GM18870 (cell line): ENCODE data around the gene CACNA1G.

Source experiments
- ATAC-seq: cut with Tn5 transposase; IDR thresholded peaks from one replicate; pipeline ENCODE4 v1.9.1; 2021; ENCODE audit warnings: moderate library complexity; ENCODE audit not compliant: unreplicated experiment

CACNA1G gene

DNA sequence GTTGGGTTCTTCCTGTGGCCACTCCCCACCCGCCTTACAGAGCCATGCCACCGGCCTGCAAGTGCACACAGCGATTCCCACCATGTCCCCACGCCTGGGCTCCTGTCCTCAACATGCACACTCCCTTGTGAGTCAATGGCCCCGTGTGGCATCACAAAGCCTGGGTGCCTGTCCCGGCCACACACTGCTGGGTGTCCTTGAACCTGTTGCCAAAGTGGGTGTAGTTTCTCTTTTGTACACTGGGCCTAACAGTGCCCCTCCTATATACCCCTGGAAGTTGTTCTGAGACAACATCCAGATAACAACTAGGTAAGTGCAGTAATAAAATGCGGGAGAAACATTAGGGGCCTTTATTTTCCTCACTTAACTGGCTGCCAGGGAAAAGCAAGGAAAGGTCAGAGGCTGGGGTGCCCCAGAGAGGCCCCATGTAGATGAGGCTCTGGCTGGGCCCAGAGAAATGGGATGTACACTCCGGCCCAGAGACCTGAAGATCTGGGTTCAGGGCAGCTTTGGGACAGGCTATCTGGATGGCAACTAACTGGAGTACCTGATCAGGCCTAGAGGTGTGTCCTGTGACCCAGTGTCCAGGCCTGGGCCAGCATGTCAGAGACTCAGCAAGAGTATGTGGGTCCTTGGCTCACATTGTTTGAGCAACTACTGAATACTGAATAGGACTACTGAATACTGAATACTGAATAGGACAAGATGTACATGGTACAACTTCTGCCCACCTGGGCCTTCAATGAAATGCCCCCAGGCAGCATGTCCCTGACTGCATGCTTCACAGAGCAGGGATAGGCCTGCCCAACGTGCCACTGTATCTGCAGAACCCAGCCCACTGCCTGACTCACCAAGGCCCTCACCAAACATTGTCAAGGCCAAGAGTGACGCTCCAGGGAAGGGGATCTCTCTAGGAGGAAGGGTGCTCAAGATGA is 82.5 kb downstream of the CACNA1G start:
- ATAC-seq, result no peak

GRCh38 chr17:50645748-50646682 is 85.5 kb downstream of the CACNA1G start:
- ATAC-seq, result no peak

DNA sequence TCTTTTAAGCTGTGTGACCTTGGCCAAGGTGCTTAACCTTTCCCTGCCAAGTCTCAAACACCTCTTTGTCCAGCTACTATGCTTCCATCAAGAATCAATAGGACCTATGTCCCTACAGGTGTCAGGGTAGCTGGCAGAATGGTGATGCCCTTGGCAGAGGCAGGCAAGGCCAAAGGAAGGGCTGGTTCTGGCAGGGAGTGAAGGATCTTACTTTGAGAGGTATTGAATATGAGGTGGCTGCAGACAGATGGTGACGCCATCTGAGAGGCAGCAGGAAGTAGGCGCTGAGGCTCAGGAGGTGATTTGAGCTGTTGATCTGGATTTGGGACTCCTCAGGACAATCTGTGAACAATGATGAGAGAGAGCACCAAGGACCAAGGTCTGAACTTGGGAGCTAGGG is 86.7 kb downstream of the CACNA1G start:
- no peak for ATAC-seq

DNA sequence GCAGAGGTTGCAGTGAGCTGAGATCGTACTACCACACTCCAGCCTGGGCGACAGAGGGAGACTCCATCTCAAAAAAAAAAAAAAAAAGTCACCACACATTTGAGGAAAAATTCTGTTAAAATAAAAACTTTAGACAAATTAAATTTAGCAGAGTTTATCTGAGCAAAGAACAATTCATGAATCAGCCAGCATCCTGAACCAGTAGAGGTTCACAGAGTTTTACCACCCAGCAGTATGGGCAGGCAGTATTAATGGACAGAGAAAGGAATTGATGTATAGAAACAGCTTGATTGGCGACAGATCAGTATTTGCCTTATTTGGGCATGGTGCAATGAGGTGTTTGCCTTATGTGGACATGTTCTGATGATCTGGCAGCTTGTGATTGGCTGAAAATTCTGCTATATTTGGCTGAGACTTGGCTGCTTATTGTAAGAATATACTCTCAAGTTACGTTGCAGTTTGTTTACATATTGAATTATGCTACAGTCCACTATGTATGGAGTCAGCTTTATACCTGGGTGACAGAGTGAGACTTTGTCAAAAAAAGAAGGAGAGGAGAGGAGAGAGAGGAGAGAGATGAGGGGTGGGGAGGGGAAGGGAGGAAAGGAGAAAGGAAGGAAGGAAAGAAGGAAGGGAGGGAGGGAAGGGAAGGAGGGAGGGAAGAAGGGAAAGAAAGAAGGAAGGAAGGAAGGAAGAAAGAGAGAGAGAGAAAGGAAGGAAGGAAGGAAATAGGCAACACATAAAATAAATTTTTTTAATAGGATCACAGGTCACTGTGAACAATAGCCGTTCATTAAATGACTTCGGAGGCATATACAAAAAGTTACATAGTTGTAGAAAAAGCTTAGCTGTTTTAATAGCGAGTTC is 88.8 kb downstream of the CACNA1G start:
- ATAC-seq, result no peak

DNA sequence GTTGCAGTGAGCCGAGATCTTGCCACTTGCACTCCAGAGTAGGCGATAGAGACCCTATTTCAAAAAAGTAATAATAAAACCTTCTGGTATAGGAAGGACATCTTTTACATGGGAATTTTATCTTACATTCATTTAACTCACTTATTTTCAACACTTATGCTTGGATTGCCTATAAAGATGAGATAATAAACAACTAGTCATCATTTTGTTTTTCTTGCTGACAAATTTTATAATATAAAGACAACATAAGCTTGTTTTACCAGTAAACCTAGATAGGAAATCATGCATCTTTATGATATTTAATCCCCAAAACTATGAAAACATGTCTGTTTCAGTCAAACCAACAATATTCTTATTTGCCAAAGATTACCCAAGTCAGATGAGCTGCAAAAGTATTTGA is 91.1 kb downstream of the CACNA1G start:
- no peak for ATAC-seq

DNA sequence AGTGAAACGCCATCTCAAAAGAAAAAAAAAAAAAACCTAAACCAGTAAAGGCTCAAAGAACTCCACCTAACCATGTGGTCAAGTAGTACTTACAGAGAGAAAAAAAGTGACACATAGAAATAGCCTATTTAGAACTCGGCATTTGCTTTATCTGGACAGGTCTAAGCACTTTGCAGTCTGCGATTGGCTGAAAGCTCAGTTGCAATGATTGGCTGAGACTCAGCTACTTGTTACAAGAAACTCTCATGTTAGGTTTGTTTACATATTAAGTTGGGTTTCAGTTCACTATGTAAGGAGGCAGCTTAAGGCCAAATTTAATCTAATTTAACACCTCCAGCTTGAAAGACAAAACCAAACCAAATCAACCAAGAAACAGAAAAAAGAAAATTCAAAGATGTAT is 93.2 kb downstream of the CACNA1G start:
- ATAC-seq, result no peak

DNA sequence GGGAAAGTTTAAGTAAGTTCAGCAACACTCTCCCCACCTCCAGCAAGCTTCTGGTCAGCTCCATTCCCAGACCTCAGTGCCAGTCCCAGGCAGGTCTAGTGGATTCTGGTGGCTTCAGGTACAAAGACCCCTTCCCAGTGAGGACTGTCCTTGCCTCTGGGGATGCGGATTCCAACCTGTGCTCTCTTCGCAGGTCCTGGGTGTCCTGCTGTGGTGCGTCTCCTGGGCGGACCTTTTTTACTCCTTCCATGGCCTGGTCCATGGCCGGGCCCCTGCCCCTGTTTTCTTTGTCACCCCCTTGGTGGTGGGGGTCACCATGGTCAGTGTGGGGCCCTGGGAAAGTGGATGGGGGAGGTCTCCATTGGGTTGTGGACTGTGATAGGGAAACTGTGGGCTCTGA is 96.0 kb downstream of the CACNA1G start:
- ATAC-seq, result no peak

DNA sequence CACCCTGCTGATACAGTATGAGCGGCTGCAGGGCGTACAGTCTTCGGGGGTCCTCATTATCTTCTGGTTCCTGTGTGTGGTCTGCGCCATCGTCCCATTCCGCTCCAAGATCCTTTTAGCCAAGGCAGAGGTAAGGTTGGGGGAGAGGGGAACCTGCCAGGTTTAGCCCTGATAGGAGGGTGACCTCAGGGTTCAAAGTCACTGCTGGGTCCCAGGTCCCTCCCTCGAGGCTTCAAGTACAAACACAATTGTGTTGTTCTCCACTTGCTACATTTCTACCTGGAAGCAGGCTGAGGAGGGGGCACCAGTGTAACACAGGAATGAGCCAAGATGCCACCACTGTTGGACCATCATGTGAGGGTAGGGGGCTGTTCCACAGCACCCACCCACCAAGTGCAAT is 96.5 kb downstream of the CACNA1G start:
- ATAC-seq, result no peak

DNA sequence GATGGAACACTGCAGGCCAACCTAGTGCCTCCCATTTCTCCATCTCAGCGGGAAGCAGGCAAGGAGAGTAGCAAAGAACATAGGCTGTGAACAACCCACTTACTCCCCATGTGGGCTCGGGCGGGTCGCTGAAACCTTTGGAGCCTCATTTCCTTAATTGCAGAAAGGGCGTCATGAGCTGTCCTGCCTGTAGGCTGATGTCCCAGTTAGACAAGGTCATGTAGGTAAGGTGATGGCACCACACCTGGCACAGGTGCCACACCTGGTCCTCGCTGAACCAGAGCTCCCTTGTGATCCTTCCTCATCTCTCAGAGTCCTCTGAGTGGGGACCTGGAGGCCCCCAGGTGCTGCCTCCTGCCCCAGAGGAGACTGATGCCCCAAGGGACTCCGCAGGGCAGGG is 97.1 kb downstream of the CACNA1G start:
- no peak for ATAC-seq

- ATAC-seq, result no peak
Observed at GRCh38 chr17:50658616-50659015, 98.1 kb downstream of the CACNA1G start.

- no peak for ATAC-seq
Observed at GRCh38 chr17:50659179-50659578, 98.7 kb downstream of the CACNA1G start.

DNA sequence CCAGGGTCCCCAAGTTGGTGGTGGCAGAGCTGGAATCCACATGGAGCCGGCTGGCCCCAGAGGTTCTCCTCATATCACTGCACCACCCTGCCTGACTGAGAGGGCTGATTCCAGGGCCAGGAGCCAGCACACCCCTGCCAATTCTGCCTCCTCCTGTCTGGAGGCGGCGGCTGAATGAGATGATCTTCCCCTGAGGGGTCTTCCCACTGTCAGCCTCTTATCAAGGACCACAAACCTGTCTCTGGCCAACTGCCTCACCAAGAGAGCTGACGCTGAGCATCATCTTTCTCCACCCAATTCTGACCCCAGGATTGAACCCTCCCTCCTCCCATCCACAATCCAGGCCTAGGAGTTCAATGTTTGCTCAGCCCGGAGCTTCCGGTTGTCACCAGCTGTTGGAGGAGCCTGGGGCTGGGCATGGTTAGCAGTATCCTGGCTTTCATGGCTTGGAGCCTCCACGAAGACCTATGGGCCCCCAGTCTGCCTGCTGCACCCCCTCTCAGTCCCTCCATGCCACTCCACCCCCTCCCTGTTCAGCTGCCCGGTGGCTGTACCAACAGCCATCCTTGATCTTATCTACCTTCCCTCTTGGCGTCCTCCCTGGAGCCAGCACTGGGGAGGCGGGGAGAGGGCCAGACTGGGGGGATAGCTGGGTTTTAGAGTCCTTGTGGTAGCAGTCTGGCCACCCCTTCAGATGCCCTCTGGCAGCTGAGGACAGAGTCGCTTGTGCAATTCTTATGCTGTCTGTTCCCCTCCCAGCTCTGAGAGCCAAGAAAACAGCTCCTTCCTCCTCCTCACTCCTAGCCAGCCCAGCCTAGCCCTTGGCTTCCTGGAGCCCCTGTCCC is 99.7 kb downstream of the CACNA1G start:
- ATAC-seq, result no peak

DNA sequence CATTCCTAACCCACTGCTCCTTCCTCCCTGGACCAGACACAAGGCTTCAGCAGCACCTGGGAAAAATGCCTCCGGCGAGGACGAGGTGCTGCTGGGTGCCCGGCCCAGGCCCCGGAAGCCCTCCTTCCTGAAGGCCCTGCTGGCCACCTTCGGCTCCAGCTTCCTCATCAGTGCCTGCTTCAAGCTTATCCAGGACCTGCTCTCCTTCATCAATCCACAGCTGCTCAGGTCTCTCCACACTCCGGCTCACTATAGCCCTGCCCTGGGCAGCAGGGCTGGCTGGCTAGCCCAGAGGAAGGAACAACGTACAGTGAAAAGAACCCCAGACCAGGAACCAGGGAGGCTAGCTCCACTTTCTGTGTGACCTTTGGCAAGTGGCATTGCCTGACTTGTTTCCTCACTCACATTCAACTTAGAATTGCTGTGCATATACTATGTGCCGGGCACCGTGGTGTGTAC is 100.4 kb downstream of the CACNA1G start:
- ATAC-seq, result no peak

DNA sequence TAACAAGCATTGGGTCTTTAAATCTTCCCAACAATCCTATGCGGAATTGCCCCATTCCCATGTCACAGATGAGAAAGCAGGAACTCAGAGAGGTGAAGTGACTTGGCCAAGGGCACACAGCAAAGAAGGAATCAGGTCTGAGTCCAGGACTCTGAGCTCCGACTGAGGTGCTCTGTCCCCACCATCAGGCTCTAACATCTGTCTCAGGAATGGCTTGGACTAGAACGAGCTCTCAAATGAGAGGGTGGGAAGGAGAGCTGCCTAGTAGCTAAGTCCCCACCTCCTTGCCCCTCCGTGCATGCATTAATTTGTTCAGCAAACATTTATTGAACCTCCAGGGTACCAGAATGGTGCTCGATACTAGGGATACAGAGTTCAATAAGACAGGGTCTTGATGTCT is 100.8 kb downstream of the CACNA1G start:
- ATAC-seq, result no peak

- no peak for ATAC-seq
Observed at GRCh38 chr17:50661795-50662391, 101.4 kb downstream of the CACNA1G start.

DNA sequence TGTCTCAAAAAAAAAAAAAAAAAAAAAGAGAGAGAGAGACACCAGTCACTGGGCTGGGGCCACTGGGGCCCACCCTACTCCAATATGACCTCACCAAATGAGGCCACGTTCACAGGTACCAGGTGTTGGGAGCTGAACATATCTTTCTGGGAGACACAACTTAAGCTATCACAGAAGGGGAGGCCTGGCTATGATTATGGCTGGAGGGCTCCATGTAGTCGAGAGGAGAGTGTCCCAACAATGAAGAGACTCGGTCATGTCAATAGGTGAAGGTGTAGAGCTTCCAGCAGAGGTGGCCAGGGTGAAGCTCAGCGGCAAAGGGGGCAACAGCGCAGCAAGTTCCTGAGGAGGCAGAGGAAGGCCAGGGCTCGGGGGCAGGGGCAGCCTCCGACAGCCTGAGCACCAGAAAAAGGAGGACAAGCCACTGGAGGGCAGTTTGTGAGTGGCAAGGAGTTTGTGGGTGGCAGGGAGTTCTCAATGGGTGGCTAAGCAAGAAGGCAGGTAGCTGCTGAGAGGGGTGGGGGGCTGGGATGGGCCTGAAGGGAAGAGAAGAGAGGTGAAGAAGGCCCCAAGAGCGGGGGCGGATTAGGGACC is 102.2 kb downstream of the CACNA1G start:
- no peak for ATAC-seq

DNA sequence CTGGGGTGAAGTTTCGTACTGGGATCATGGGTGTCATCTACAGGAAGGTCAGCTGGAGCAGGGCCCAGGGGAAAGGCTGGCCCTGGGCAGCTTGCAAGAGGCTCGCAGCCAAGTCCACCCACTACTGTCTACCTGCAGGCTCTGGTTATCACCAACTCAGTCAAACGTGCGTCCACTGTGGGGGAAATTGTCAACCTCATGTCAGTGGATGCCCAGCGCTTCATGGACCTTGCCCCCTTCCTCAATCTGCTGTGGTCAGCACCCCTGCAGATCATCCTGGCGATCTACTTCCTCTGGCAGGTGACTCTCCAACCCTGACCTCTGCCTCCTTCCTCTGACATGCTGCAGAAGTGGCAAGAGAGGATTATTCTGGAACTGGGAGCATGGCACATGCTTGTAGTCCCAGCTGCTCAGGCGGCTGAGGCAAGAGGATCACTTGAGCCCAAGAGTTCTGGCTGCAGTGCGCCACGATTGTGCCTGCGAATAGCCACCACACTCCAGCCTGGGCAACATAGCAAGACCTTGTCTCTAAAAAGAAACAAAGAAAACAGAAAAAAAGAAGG is 103.4 kb downstream of the CACNA1G start:
- ATAC-seq, result no peak

DNA sequence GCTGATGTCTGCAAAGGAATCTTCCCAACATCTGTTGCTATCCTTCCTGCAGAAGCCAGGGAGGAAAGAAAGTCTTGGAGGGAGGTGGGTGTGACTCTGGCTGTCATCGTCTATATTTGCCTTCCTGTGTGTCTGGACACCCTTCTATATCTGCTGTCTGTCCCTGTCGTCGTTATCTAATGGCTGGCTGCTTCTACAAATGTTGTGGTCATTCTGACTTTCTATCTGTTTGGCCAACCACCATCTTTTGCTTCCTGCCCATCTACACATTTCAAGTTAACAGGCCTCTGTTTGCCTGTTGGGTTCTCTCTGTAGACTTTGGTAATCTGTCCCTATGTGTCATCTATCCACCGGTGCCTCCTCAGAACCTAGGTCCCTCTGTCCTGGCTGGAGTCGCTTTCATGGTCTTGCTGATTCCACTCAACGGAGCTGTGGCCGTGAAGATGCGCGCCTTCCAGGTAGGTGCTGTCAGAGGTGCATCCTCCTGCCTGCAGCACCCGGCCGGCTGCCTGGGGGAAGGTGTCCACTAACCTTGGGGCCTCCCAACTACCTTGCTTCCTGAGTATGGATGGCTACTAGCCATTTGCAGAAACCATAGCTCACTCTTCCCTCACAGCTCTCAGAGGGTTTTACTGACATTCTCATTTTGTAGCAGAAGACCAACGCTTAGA is 104.4 kb downstream of the CACNA1G start:
- ATAC-seq, result no peak
